CD4-positive, CD25-positive, alpha-beta regulatory T cell (primary cell): Measurements from ENCODE around the gene ERICH6B. TPM values are rescaled to one million over a fixed set of nuclear protein-coding genes. Genes with fewer than 3 reads are reported as not detected.
A peak's percentile ranks its signal among the peaks of the same experiment; 100 is the strongest.

Experiments used
- ATAC-seq, 2 donors: fragments of 150-1000 bp; cut with Tn5 transposase; one replicate each; pipeline ENCODE4 v1.10.0; 2021; ENCODE audit warnings: low read depth in 2 of 2, moderate number of reproducible peaks in 2 of 2, moderate library complexity in 1 of 2
- DNase-seq, 3 donors: peaks; one replicate each; pipeline versions ENCODE4 v3.0.0 to v3.0.0-alpha.2; 2012 to 2022; ENCODE audit warnings: mixed read lengths in 1 of 3
- H3K27ac ChIP-seq: one replicate; pipeline ENCODE4 v1.7.0; 2013; ENCODE audit warnings: mild to moderate bottlenecking, low read length; ENCODE audit not compliant: insufficient read depth, poor library complexity, severe bottlenecking
- H3K27me3 ChIP-seq: one replicate; pipeline ENCODE4 v1.7.0; 2013; ENCODE audit warnings: low read length; ENCODE audit not compliant: control insufficient read depth, insufficient read depth
- H3K36me3 ChIP-seq: one replicate; pipeline ENCODE4 v1.7.0; 2013; ENCODE audit warnings: mild to moderate bottlenecking, low read length, moderate library complexity; ENCODE audit not compliant: control insufficient read depth, insufficient read depth
- H3K4me1 ChIP-seq: 2 replicates; pipeline ENCODE4 v1.7.0; 2013; ENCODE audit warnings: mild to moderate bottlenecking, low read length; ENCODE audit not compliant: insufficient read depth, control insufficient read depth, poor library complexity, severe bottlenecking
- H3K4me3 ChIP-seq: one replicate; pipeline ENCODE4 v1.7.0; 2013; ENCODE audit warnings: low read depth, mild to moderate bottlenecking, low read length, moderate library complexity
- H3K9me3 ChIP-seq, 2 experiments: 1 replicate in 1 of 2; 2 replicates in 1 of 2; pipeline ENCODE4 v1.7.0; 2013; ENCODE audit warnings: low read length in 2 of 2, mild to moderate bottlenecking in 1 of 2, moderate library complexity in 1 of 2; ENCODE audit not compliant: control insufficient read depth in 2 of 2
- H3K27ac Mint-ChIP-seq, 3 donors: one replicate each; pipeline ENCODE4 v1.8.0; 2020 to 2022; ENCODE audit warnings: mild to moderate bottlenecking in 3 of 3, mixed read lengths in 3 of 3, moderate library complexity in 2 of 3
- H3K27me3 Mint-ChIP-seq: one replicate; pipeline ENCODE4 v1.8.0; 2022; ENCODE audit warnings: mild to moderate bottlenecking, mixed read lengths
- H3K36me3 Mint-ChIP-seq: one replicate; pipeline ENCODE4 v1.8.0; 2020; ENCODE audit warnings: mixed read lengths
- H3K4me1 Mint-ChIP-seq, 4 donors: one replicate each; pipeline ENCODE4 v1.8.0; 2020 to 2022; ENCODE audit warnings: mixed read lengths in 4 of 4, mild to moderate bottlenecking in 1 of 4
- H3K4me3 Mint-ChIP-seq, 4 donors: one replicate each; pipeline ENCODE4 v1.8.0; 2020 to 2022; ENCODE audit warnings: mild to moderate bottlenecking in 4 of 4, mixed read lengths in 4 of 4, moderate library complexity in 3 of 4
- H3K9me3 Mint-ChIP-seq, 7 donors: one replicate each; pipeline ENCODE4 v1.8.0; 2020 to 2022; ENCODE audit warnings: mixed read lengths in 7 of 7, mild to moderate bottlenecking in 3 of 7, moderate library complexity in 2 of 7
- polyA plus RNA-seq, 4 donors: library from polyadenylated mRNA; unstranded; fragments of 300-500 nt; fragmentation: Illumina TruSeq; gene quantifications; one replicate each; pipeline ENCODE4 v1.2.3, GENCODE V29; 2021
- total RNA-seq: library from RNA; stranded (reverse); gene quantifications from one replicate; pipeline ENCODE4 v1.2.3, GENCODE V29; 2022

Gene ERICH6B
- total and polyA plus RNA-seq, 5 donors from 2014 or later: 0.38 TPM; not detected in 4

GRCh38 chr13:45522571-45522970, 93.0 kb downstream of the ERICH6B start:
- Histone ChIP-seq H3K27ac (no peak overlapping the region), H3K4me3 (no peak overlapping the region), H3K4me1 (no peaks in the 10 kb centered on the region), H3K36me3 (peaks cover 80% of the 10 kb centered on the region), H3K9me3 (no peaks in the 10 kb centered on the region), H3K27me3 (no peaks in the 10 kb centered on the region)
- peaks cover 60% of the 10 kb centered on the region for H3K36me3 Mint-ChIP-seq
- no peak overlapping the region for H3K4me3 Mint-ChIP-seq
- H3K27me3 Mint-ChIP-seq: no peaks in the 10 kb centered on the region
- peaks cover 4 to 19% (median 17%) of the 10 kb centered on the region in 4 donors for H3K4me1 Mint-ChIP-seq
- H3K9me3 Mint-ChIP-seq: no peaks in the 10 kb centered on the region
- DNase-seq: no peak
- peak overlapping the region; percentile 44 to 64 (median 51) for H3K27ac Mint-ChIP-seq
- no peak for ATAC-seq

GRCh38 chr13:45521297-45521696, 94.2 kb downstream of the ERICH6B start:
- Histone ChIP-seq H3K4me1 (no peaks in the 10 kb centered on the region), H3K27ac (no peak overlapping the region), H3K27me3 (no peaks in the 10 kb centered on the region), H3K4me3 (no peak overlapping the region), H3K9me3 (no peaks in the 10 kb centered on the region), H3K36me3 (peaks cover 79% of the 10 kb centered on the region)
- peaks cover 4 to 28% (median 21%) of the 10 kb centered on the region in 4 donors for H3K4me1 Mint-ChIP-seq
- H3K36me3 Mint-ChIP-seq: peaks cover 64% of the 10 kb centered on the region
- H3K9me3 Mint-ChIP-seq: no peaks in the 10 kb centered on the region
- H3K27me3 Mint-ChIP-seq: no peaks in the 10 kb centered on the region
- DNase-seq (no peak), ATAC-seq (no peak)
- H3K4me3 Mint-ChIP-seq: no peak overlapping the region
- H3K27ac Mint-ChIP-seq: no peak overlapping the region

GRCh38 chr13:45519493-45519892, 96.0 kb downstream of the ERICH6B start:
- DNase-seq (no peak), ATAC-seq (no peak)
- Mint-ChIP-seq H3K36me3 (peaks cover 50% of the 10 kb centered on the region), H3K4me3 (no peak overlapping the region), H3K27ac (no peak overlapping the region), H3K4me1 (peaks cover 7 to 30% (median 20%) of the 10 kb centered on the region in 4 donors), H3K27me3 (no peaks in the 10 kb centered on the region), H3K9me3 (no peaks in the 10 kb centered on the region)
- no peak overlapping the region for H3K27ac ChIP-seq
- H3K9me3 ChIP-seq: no peaks in the 10 kb centered on the region
- no peaks in the 10 kb centered on the region for H3K27me3 ChIP-seq
- no peak overlapping the region for H3K4me3 ChIP-seq
- no peaks in the 10 kb centered on the region for H3K4me1 ChIP-seq
- H3K36me3 ChIP-seq: peaks cover 80% of the 10 kb centered on the region

GRCh38 chr13:45518525-45519245, 96.9 kb downstream of the ERICH6B start:
- Mint-ChIP-seq H3K9me3 (no peaks in the 10 kb centered on the region), H3K4me3 (no peak overlapping the region), H3K36me3 (peaks cover 42% of the 10 kb centered on the region), H3K27me3 (no peaks in the 10 kb centered on the region), H3K27ac (no peak overlapping the region), H3K4me1 (peaks cover 7 to 27% (median 20%) of the 10 kb centered on the region in 4 donors)
- no peak for DNase-seq
- Histone ChIP-seq H3K9me3 (no peaks in the 10 kb centered on the region), H3K4me3 (no peak overlapping the region), H3K27ac (no peak overlapping the region), H3K36me3 (peaks cover 73% of the 10 kb centered on the region), H3K27me3 (no peaks in the 10 kb centered on the region), H3K4me1 (no peaks in the 10 kb centered on the region)
- ATAC-seq: no peak

- Histone ChIP-seq H3K36me3 (peaks cover 70% of the 10 kb centered on the region), H3K27ac (no peak overlapping the region), H3K27me3 (no peaks in the 10 kb centered on the region), H3K9me3 (no peaks in the 10 kb centered on the region), H3K4me1 (no peaks in the 10 kb centered on the region), H3K4me3 (no peak overlapping the region)
- peaks cover 35% of the 10 kb centered on the region for H3K36me3 Mint-ChIP-seq
- H3K4me3 Mint-ChIP-seq: no peak overlapping the region
- DNase-seq (no peak), ATAC-seq (no peak)
- no peaks in the 10 kb centered on the region for H3K9me3 Mint-ChIP-seq
- peaks cover 9 to 20% (median 17%) of the 10 kb centered on the region in 4 donors for H3K4me1 Mint-ChIP-seq
- H3K27ac Mint-ChIP-seq: peak overlapping the region in 2 of 3 donors; percentile 2 to 6
- H3K27me3 Mint-ChIP-seq: no peaks in the 10 kb centered on the region
These were observed 98.8 kb downstream of the ERICH6B start for GRCh38 chr13:45516757-45517156.

- Mint-ChIP-seq H3K36me3 (peaks cover 29% of the 10 kb centered on the region), H3K27me3 (no peaks in the 10 kb centered on the region), H3K4me1 (peaks cover 13 to 23% (median 20%) of the 10 kb centered on the region in 4 donors), H3K4me3 (no peak overlapping the region), H3K27ac (peak overlapping the region in 2 of 3 donors; percentile 6 to 33), H3K9me3 (no peaks in the 10 kb centered on the region)
- peaks cover 69% of the 10 kb centered on the region for H3K36me3 ChIP-seq
- no peaks in the 10 kb centered on the region for H3K9me3 ChIP-seq
- H3K4me1 ChIP-seq: no peaks in the 10 kb centered on the region
- ATAC-seq (peak in 1 of 2 donors; percentile 25), DNase-seq (no peak)
- no peaks in the 10 kb centered on the region for H3K27me3 ChIP-seq
- H3K27ac ChIP-seq: no peak overlapping the region
- no peak overlapping the region for H3K4me3 ChIP-seq
These were observed 103.4 kb downstream of the ERICH6B start for GRCh38 chr13:45512098-45512496.

- Mint-ChIP-seq H3K4me1 (peaks cover 13 to 19% (median 18%) of the 10 kb centered on the region in 4 donors), H3K9me3 (no peaks in the 10 kb centered on the region), H3K36me3 (peaks cover 28% of the 10 kb centered on the region), H3K27me3 (no peaks in the 10 kb centered on the region), H3K27ac (peak overlapping the region in 2 of 3 donors; percentile 6 to 33), H3K4me3 (no peak overlapping the region)
- H3K4me3 ChIP-seq: no peak overlapping the region
- ATAC-seq (peak; percentile 67 to 80), DNase-seq (peak; percentile 6 to 75 (median 65))
- no peaks in the 10 kb centered on the region for H3K27me3 ChIP-seq
- peaks cover 69% of the 10 kb centered on the region for H3K36me3 ChIP-seq
- no peaks in the 10 kb centered on the region for H3K9me3 ChIP-seq
- no peaks in the 10 kb centered on the region for H3K4me1 ChIP-seq
- no peak overlapping the region for H3K27ac ChIP-seq
These were observed 104.0 kb downstream of the ERICH6B start for GRCh38 chr13:45511310-45512097.
